GM23338 (cell line): ENCODE data around the gene TBRG4.

Source experiments
- CREB1 ChIP-seq: fragments of 250-450 bp; sonication (Bioruptor Pico); IDR thresholded peaks from 2 replicates; pipeline ENCODE4 v1.5.0; 2020; ENCODE audit warnings: low read depth, mild to moderate bottlenecking, moderate library complexity
- CTCF ChIP-seq, 2 experiments: fragments of 200-600 bp in 1 of 2; sonication (generic) in 1 of 2; conservative IDR thresholded peaks; 2 replicates each; pipeline versions ENCODE4 v1.5.1 to v1.6.1; 2016 to 2017; ENCODE audit warnings: antibody characterized with exemption in 2 of 2, low read depth in 2 of 2, mild to moderate bottlenecking in 2 of 2, moderate library complexity in 1 of 2
- EZH2 ChIP-seq: fragments of 200-600 bp; sonication (generic); IDR thresholded peaks from one replicate; pipeline ENCODE4 v1.8.0; 2017; ENCODE audit warnings: antibody characterized with exemption, mild to moderate bottlenecking, low read depth; ENCODE audit not compliant: unreplicated experiment
- EZH2phosphoT487 ChIP-seq: fragments of 200-600 bp; sonication (generic); IDR thresholded peaks from one replicate; pipeline ENCODE4 v1.8.1; 2018; ENCODE audit warnings: antibody characterized with exemption; ENCODE audit not compliant: unreplicated experiment
- JUNB ChIP-seq: IDR thresholded peaks from one replicate; pipeline ENCODE4 v1.6.1; 2016; ENCODE audit warnings: antibody characterized with exemption; ENCODE audit not compliant: unreplicated experiment
- POLR2AphosphoS5 ChIP-seq: IDR thresholded peaks from 2 replicates; pipeline ENCODE4 v1.6.1; 2016; ENCODE audit warnings: antibody characterized with exemption, low read depth
- REST ChIP-seq: IDR thresholded peaks from one replicate; pipeline ENCODE4 v1.6.1; 2018; ENCODE audit warnings: antibody characterized with exemption; ENCODE audit not compliant: unreplicated experiment
- ZNF331 ChIP-seq: fragments of 250-450 bp; sonication (Bioruptor Pico); IDR thresholded peaks from 2 replicates; pipeline ENCODE4 v1.5.0; 2020; ENCODE audit warnings: low read depth, mild to moderate bottlenecking, moderate library complexity

GRCh38 chr7:45158471-45158870, 47.0 kb upstream of the TBRG4 start:
- TF ChIP-seq CTCF (conservative IDR thresholded peaks at IDR 0.05; ENCODE audit: low read depth in 2 of 2) (no peak), EZH2phosphoT487 (no peak), ZNF331 (CRISPR knock-in tag) (no peak), EZH2 (no peak), POLR2AphosphoS5 (no peak), REST (no peak), JUNB (no peak), CREB1 (CRISPR knock-in tag) (no peak)
